ENCODE measurements around the gene CGB3. TPM values are rescaled to one million over a fixed set of nuclear protein-coding genes. Genes with fewer than 3 reads are reported as not detected.

Gene CGB3
- total RNA-seq, 1 donor from 2014 or later, result not detected

DNA sequence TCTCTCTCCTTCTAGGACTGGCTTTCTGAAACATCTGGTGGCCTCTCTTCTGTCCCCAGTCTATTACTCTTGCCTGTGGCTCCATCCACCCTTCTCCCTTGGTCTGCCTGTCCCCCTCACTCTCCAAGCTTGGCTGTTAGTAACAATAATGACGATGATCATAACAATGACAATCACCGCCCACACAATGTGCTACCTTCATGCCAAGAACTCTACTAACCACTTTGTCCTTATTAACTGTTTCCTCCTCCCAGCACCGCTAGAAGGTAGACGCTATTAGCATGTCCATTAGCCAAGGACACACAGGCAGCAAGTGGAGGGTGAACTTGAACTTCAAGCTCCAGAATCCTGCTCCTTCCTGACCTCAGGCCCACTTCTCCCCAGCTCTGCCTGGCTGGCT, 33.7 kb downstream of the CGB3 start:
- Mint-ChIP-seq H3K4me1 (ENCODE audit: low read depth, unreplicated experiment) (peaks cover 21% of the 10 kb centered on the region), H3K36me3 (ENCODE audit: unreplicated experiment) (no peaks in the 10 kb centered on the region), H3K9me3 (ENCODE audit: unreplicated experiment) (peaks cover 14% of the 10 kb centered on the region), H3K27me3 (ENCODE audit: unreplicated experiment) (peaks cover 2% of the 10 kb centered on the region), H3K27ac (ENCODE audit: unreplicated experiment) (peak overlapping the region; percentile 89), H3K4me3 (ENCODE audit: unreplicated experiment) (peak overlapping the region; percentile 100)
- TF ChIP-seq, protein P1, sequence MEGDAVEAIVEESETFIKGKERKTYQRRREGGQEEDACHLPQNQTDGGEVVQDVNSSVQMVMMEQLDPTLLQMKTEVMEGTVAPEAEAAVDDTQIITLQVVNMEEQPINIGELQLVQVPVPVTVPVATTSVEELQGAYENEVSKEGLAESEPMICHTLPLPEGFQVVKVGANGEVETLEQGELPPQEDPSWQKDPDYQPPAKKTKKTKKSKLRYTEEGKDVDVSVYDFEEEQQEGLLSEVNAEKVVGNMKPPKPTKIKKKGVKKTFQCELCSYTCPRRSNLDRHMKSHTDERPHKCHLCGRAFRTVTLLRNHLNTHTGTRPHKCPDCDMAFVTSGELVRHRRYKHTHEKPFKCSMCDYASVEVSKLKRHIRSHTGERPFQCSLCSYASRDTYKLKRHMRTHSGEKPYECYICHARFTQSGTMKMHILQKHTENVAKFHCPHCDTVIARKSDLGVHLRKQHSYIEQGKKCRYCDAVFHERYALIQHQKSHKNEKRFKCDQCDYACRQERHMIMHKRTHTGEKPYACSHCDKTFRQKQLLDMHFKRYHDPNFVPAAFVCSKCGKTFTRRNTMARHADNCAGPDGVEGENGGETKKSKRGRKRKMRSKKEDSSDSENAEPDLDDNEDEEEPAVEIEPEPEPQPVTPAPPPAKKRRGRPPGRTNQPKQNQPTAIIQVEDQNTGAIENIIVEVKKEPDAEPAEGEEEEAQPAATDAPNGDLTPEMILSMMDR (IDR thresholded peaks at IDR 0.05; ENCODE audit: partially characterized antibody, unreplicated experiment), result no peak
- DNase-seq, result no peak

GRCh38 chr19:48989701-48990291, 34.3 kb downstream of the CGB3 start:
- DNase-seq, result peak; percentile 52
- TF ChIP-seq, protein P1 (IDR thresholded peaks at IDR 0.05; ENCODE audit: partially characterized antibody, unreplicated experiment), result no peak
- H3K27ac Mint-ChIP-seq (ENCODE audit: unreplicated experiment), result peak overlapping the region; percentile 89
- no peaks in the 10 kb centered on the region for H3K36me3 Mint-ChIP-seq (ENCODE audit: unreplicated experiment)
- H3K4me1 Mint-ChIP-seq (ENCODE audit: low read depth, unreplicated experiment), result peaks cover 16% of the 10 kb centered on the region
- peaks cover 2% of the 10 kb centered on the region for H3K27me3 Mint-ChIP-seq (ENCODE audit: unreplicated experiment)
- peak overlapping the region; percentile 100 for H3K4me3 Mint-ChIP-seq (ENCODE audit: unreplicated experiment)
- H3K9me3 Mint-ChIP-seq (ENCODE audit: unreplicated experiment), result peaks cover 14% of the 10 kb centered on the region

GRCh38 chr19:48988860-48989259, 35.3 kb downstream of the CGB3 start:
- Mint-ChIP-seq H3K27me3 (ENCODE audit: unreplicated experiment) (peaks cover 2% of the 10 kb centered on the region), H3K4me1 (ENCODE audit: low read depth, unreplicated experiment) (peaks cover 9% of the 10 kb centered on the region), H3K9me3 (ENCODE audit: unreplicated experiment) (peaks cover 14% of the 10 kb centered on the region), H3K4me3 (ENCODE audit: unreplicated experiment) (peak overlapping the region; percentile 30), H3K27ac (ENCODE audit: unreplicated experiment) (no peak overlapping the region), H3K36me3 (ENCODE audit: unreplicated experiment) (no peaks in the 10 kb centered on the region)
- TF ChIP-seq, protein P1 (IDR thresholded peaks at IDR 0.05; ENCODE audit: partially characterized antibody, unreplicated experiment), result no peak
- no peak for DNase-seq

GRCh38 chr19:48988286-48988685, 35.8 kb downstream of the CGB3 start:
- H3K36me3 Mint-ChIP-seq (ENCODE audit: unreplicated experiment), result no peaks in the 10 kb centered on the region
- TF ChIP-seq, protein P1 (IDR thresholded peaks at IDR 0.05; ENCODE audit: partially characterized antibody, unreplicated experiment), result no peak
- peaks cover 14% of the 10 kb centered on the region for H3K9me3 Mint-ChIP-seq (ENCODE audit: unreplicated experiment)
- H3K27me3 Mint-ChIP-seq (ENCODE audit: unreplicated experiment), result peaks cover 2% of the 10 kb centered on the region
- H3K4me3 Mint-ChIP-seq (ENCODE audit: unreplicated experiment), result no peak overlapping the region
- H3K27ac Mint-ChIP-seq (ENCODE audit: unreplicated experiment), result no peak overlapping the region
- no peak for DNase-seq
- H3K4me1 Mint-ChIP-seq (ENCODE audit: low read depth, unreplicated experiment), result peaks cover 9% of the 10 kb centered on the region

DNA sequence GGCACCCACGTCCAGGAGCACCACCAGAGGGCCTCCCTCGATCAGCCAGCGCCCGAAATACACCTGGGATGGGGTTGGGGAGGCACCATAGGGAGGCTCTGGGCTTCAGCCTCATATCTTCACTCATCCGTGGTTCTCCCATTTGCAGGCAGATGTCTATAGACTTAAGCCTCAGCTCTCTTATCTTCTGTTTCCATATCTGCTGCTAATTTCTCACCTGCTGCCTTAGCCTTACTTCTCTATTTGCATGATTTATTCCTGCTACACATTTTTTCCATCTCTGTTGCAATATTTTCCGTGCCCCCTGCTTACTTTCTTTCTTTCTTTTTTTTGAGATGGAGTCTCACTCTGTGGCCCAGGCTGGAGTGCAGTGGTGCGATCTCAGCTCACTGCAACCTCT, 36.8 kb downstream of the CGB3 start:
- Mint-ChIP-seq H3K4me1 (ENCODE audit: low read depth, unreplicated experiment) (peaks cover 9% of the 10 kb centered on the region), H3K27me3 (ENCODE audit: unreplicated experiment) (peaks cover 5% of the 10 kb centered on the region), H3K36me3 (ENCODE audit: unreplicated experiment) (no peaks in the 10 kb centered on the region), H3K9me3 (ENCODE audit: unreplicated experiment) (peaks cover 14% of the 10 kb centered on the region), H3K27ac (ENCODE audit: unreplicated experiment) (no peak overlapping the region), H3K4me3 (ENCODE audit: unreplicated experiment) (no peak overlapping the region)
- DNase-seq, result no peak
- TF ChIP-seq, protein P1 (IDR thresholded peaks at IDR 0.05; ENCODE audit: partially characterized antibody, unreplicated experiment), result no peak

Measured in glutamatergic neuron (in vitro differentiated cells).